A673 (cell line): Measurements from ENCODE around the gene TIMM10. TPM values are rescaled to one million over a fixed set of nuclear protein-coding genes. Genes with fewer than 3 reads are reported as not detected.
A peak's percentile ranks its signal among the peaks of the same experiment; 100 is the strongest.

Source experiments
- BruUV-seq: library from RNA; stranded (reverse); fragments of 400-500 nt; replicated peaks from 2 replicates; lab custom pipeline; 2021; lab: Mats Ljungman, UMichigan
- CTCF ChIA-PET: fragments of 300-600 bp; sonication (Branson Sonifier 250); formaldehyde crosslinking; loops from one replicate; lab custom pipeline; 2022; ENCODE audit warnings: antibody characterized with exemption; lab: Charles Lee
- POLR2A ChIA-PET: fragments of 300-600 bp; sonication (Branson Sonifier 250); formaldehyde crosslinking; loops from one replicate; lab custom pipeline; 2022; ENCODE audit warnings: antibody characterized with exemption; ENCODE audit not compliant: low non-redundant PET; lab: Charles Lee
- DNase-seq: peaks from one replicate; pipeline ENCODE4 v3.0.0-alpha.2; 2015; ENCODE audit warnings: low spot score
- H3K27ac ChIP-seq: fragments of 200-600 bp; sonication (generic); 2 replicates; pipeline ENCODE4 v1.5.1; 2016; ENCODE audit warnings: mixed run types, low read depth, mild to moderate bottlenecking, mixed read lengths, antibody characterized with exemption, low read length; ENCODE audit not compliant: poor library complexity, severe bottlenecking
- H3K27me3 ChIP-seq: fragments of 200-600 bp; sonication (generic); replicated peaks from 2 replicates; pipeline ENCODE4 v1.6.1; 2017; ENCODE audit warnings: mixed run types, low read depth, mild to moderate bottlenecking, mixed read lengths, antibody characterized with exemption, low read length; ENCODE audit not compliant: insufficient read depth, poor library complexity
- H3K36me3 ChIP-seq: fragments of 200-600 bp; sonication (generic); 2 replicates; pipeline ENCODE4 v1.6.1; 2016; ENCODE audit warnings: mixed run types, mild to moderate bottlenecking, mixed read lengths, antibody characterized with exemption, low read length; ENCODE audit not compliant: insufficient read depth, poor library complexity, severe bottlenecking
- H3K4me1 ChIP-seq: fragments of 200-600 bp; sonication (generic); 2 replicates; pipeline ENCODE4 v1.6.1; 2017; ENCODE audit warnings: mixed run types, mild to moderate bottlenecking, mixed read lengths, antibody characterized with exemption, low read length; ENCODE audit not compliant: insufficient read depth, poor library complexity, severe bottlenecking
- H3K4me3 ChIP-seq: fragments of 200-600 bp; sonication (generic); 2 replicates; pipeline ENCODE4 v1.5.1; 2016; ENCODE audit warnings: low read depth, mixed run types, mild to moderate bottlenecking, mixed read lengths, low read length; ENCODE audit not compliant: poor library complexity, severe bottlenecking
- H3K9me3 ChIP-seq: fragments of 200-600 bp; sonication (generic); 2 replicates; pipeline ENCODE4 v1.6.1; 2016; ENCODE audit warnings: mixed run types, low read depth, mild to moderate bottlenecking, mixed read lengths, antibody characterized with exemption, low read length; ENCODE audit not compliant: poor library complexity, severe bottlenecking
- EZH2 ChIP-seq: fragments of 200-600 bp; sonication (generic); IDR thresholded peaks from 2 replicates; pipeline ENCODE4 v1.6.1; 2017; ENCODE audit warnings: borderline replicate concordance, low read depth, mild to moderate bottlenecking, mixed read lengths, antibody characterized with exemption, low read length; ENCODE audit not compliant: poor library complexity, severe bottlenecking
- intact Hi-C: fragments of 100-400 bp; cut with micrococcal nuclease; formaldehyde crosslinking; loops from one replicate; pipeline ENCODE4 v1.10.0; 2022; ENCODE audit not compliant: unreplicated experiment
- total RNA-seq: library from RNA; stranded (reverse); gene quantifications from 2 replicates; pipeline ENCODE4 v1.2.3, GENCODE V29; 2021
- TF ChIP-seq, protein P1 (sequence below): fragments of 300-800, 200-600 bp; sonication (generic); conservative IDR thresholded peaks from 2 replicates; pipeline ENCODE4 v1.5.1; 2017; ENCODE audit warnings: low read depth, mild to moderate bottlenecking, antibody characterized with exemption, low read length, moderate library complexity, mixed read lengths

Gene TIMM10
- total RNA-seq, 1 experiment from 2014 or later, result 176 TPM

DNA sequence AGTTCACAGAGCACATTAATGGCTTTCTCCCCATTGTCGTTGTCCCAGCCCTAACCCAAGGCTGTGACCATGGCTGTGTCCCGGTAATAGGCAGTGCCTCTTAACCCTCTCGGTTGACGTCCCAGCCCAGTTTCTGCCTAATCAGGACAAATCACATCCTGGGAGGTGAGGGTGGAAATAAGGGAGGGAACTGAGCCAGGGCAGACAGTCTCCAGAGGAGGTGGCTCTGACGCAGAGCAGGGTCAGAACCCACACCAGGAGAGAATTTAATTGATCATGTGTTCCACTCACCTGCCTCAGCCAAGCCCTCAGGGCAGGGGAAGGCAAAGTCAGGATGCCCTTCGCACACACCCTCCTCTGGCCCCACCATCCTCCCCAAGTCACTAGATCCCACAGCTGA lies 32.0 kb downstream of the TIMM10 start:
- ChIA-PET POLR2A (no interaction called here), CTCF (no interaction called here)
- no peak overlapping the region for H3K27ac ChIP-seq
- H3K36me3 ChIP-seq, result no peaks in the 10 kb centered on the region
- no peak overlapping the region for H3K4me3 ChIP-seq
- H3K9me3 ChIP-seq, result no peaks in the 10 kb centered on the region
- intact Hi-C loops, result loop anchor here (10.0 kb wide), 1 partner anchor 146 kb away; the partner anchor contains the start of gene YPEL4
- no TSS peak for BruUV-seq
- DNase-seq, result no peak
- no peak for TF ChIP-seq EZH2
- TF ChIP-seq, protein P1, sequence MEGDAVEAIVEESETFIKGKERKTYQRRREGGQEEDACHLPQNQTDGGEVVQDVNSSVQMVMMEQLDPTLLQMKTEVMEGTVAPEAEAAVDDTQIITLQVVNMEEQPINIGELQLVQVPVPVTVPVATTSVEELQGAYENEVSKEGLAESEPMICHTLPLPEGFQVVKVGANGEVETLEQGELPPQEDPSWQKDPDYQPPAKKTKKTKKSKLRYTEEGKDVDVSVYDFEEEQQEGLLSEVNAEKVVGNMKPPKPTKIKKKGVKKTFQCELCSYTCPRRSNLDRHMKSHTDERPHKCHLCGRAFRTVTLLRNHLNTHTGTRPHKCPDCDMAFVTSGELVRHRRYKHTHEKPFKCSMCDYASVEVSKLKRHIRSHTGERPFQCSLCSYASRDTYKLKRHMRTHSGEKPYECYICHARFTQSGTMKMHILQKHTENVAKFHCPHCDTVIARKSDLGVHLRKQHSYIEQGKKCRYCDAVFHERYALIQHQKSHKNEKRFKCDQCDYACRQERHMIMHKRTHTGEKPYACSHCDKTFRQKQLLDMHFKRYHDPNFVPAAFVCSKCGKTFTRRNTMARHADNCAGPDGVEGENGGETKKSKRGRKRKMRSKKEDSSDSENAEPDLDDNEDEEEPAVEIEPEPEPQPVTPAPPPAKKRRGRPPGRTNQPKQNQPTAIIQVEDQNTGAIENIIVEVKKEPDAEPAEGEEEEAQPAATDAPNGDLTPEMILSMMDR, result no peak
- no peaks in the 10 kb centered on the region for H3K27me3 ChIP-seq
- H3K4me1 ChIP-seq, result peaks cover 16% of the 10 kb centered on the region

GRCh38 chr11:57497303-57498247 lies 33.0 kb downstream of the TIMM10 start:
- no peak for DNase-seq
- no peak overlapping the region for H3K4me3 ChIP-seq
- TF ChIP-seq EZH2, result no peak
- TF ChIP-seq, protein P1, result no peak
- H3K27ac ChIP-seq, result no peak overlapping the region
- no peaks in the 10 kb centered on the region for H3K36me3 ChIP-seq
- intact Hi-C loops, result loop anchor here (10.0 kb wide), 1 partner anchor 147 kb away; the partner anchor contains the start of gene YPEL4
- no peaks in the 10 kb centered on the region for H3K9me3 ChIP-seq
- ChIA-PET POLR2A (no interaction called here), CTCF (interaction anchor here (0.5 kb wide), 1 partner anchor 234 kb away, joined by 7 read pairs; no protein-coding TSS in a partner anchor)
- H3K27me3 ChIP-seq, result no peaks in the 10 kb centered on the region
- H3K4me1 ChIP-seq, result peaks cover 16% of the 10 kb centered on the region
- BruUV-seq, result TSS peak; percentile 8

- Histone ChIP-seq H3K4me1 (peaks cover 16% of the 10 kb centered on the region), H3K4me3 (no peak overlapping the region), H3K36me3 (no peaks in the 10 kb centered on the region), H3K9me3 (no peaks in the 10 kb centered on the region), H3K27ac (peak overlapping the region; percentile 28), H3K27me3 (no peaks in the 10 kb centered on the region)
- no peak for TF ChIP-seq EZH2
- TF ChIP-seq, protein P1, result no peak
- BruUV-seq, result no TSS peak
- CTCF ChIA-PET, result interaction anchor here (0.7 kb wide), 1 partner anchor 148 kb away, joined by 3 read pairs; no protein-coding TSS in a partner anchor
- POLR2A ChIA-PET, result no interaction called here
- DNase-seq, result no peak
- intact Hi-C loops, result loop anchor here (10.0 kb wide), 1 partner anchor 149 kb away; the partner anchor contains the start of gene YPEL4
Measured at GRCh38 chr11:57496109-57496820, 34.3 kb downstream of the TIMM10 start.
